HG03139 (cell line): ENCODE results near the gene MAP2K3.
A peak's percentile ranks its signal among the peaks of the same experiment; 100 is the strongest.
"Not testable (repeated sequence)": the region's sequence is repeated elsewhere in the genome, so short reads cannot be mapped to it uniquely, and the experiment has no call there.

Experiments
- ATAC-seq: cut with Tn5 transposase; IDR thresholded peaks from one replicate; pipeline ENCODE4 v1.9.1; 2021; ENCODE audit not compliant: unreplicated experiment

The MAP2K3 gene

GRCh38 chr17:21327921-21328320 lies 43.4 kb downstream of the MAP2K3 start:
- peak; percentile 45 for ATAC-seq

- ATAC-seq, result not testable (repeated sequence)
Measured at GRCh38 chr17:21328778-21329177, 44.3 kb downstream of the MAP2K3 start.

- no peak for ATAC-seq
Measured at GRCh38 chr17:21330436-21331160, 46.1 kb downstream of the MAP2K3 start.

GRCh38 chr17:21336541-21337294 lies 52.2 kb downstream of the MAP2K3 start:
- not testable (repeated sequence) for ATAC-seq

- ATAC-seq, result not testable (repeated sequence)
Measured at GRCh38 chr17:21337981-21338625, 53.6 kb downstream of the MAP2K3 start.

- ATAC-seq, result no peak
Measured at GRCh38 chr17:21339011-21339410, 54.5 kb downstream of the MAP2K3 start.

GRCh38 chr17:21339571-21339970 lies 55.1 kb downstream of the MAP2K3 start:
- ATAC-seq, result not testable (repeated sequence)

- not testable (repeated sequence) for ATAC-seq
Measured at GRCh38 chr17:21340407-21340806, 55.9 kb downstream of the MAP2K3 start.

- not testable (repeated sequence) for ATAC-seq
Measured at GRCh38 chr17:21341279-21341678, 56.8 kb downstream of the MAP2K3 start.

GRCh38 chr17:21341925-21342540 lies 57.5 kb downstream of the MAP2K3 start:
- ATAC-seq, result not testable (repeated sequence)

- not testable (repeated sequence) for ATAC-seq
Measured at GRCh38 chr17:21343061-21343949, 58.8 kb downstream of the MAP2K3 start.

- not testable (repeated sequence) for ATAC-seq
Measured at GRCh38 chr17:21344801-21345200, 60.3 kb downstream of the MAP2K3 start.

GRCh38 chr17:21345236-21345635 lies 60.7 kb downstream of the MAP2K3 start:
- ATAC-seq, result no peak

- not testable (repeated sequence) for ATAC-seq
Measured at GRCh38 chr17:21346107-21346506, 61.6 kb downstream of the MAP2K3 start.

- ATAC-seq, result not testable (repeated sequence)
Measured at GRCh38 chr17:21346651-21347250, 62.2 kb downstream of the MAP2K3 start.

- ATAC-seq, result not testable (repeated sequence)
Measured at GRCh38 chr17:21347660-21348059, 63.1 kb downstream of the MAP2K3 start.

GRCh38 chr17:21348081-21348925 lies 63.8 kb downstream of the MAP2K3 start:
- peak; percentile 60 for ATAC-seq

GRCh38 chr17:21348926-21349261 lies 64.4 kb downstream of the MAP2K3 start:
- not testable (repeated sequence) for ATAC-seq
